Measurements from ENCODE around the gene KCTD11.
A peak's percentile ranks its signal among the peaks of the same experiment; 100 is the strongest.

KCTD11 gene

GRCh38 chr17:7351665-7352502, at the start of gene KCTD11:
TSS of gene KCTD11 (plus strand) at chr17:7352162.
- no peak for TF ChIP-seq EZH2phosphoT487 (IDR thresholded peaks at IDR 0.05; ENCODE audit: low read depth)
- TF ChIP-seq, protein P1, sequence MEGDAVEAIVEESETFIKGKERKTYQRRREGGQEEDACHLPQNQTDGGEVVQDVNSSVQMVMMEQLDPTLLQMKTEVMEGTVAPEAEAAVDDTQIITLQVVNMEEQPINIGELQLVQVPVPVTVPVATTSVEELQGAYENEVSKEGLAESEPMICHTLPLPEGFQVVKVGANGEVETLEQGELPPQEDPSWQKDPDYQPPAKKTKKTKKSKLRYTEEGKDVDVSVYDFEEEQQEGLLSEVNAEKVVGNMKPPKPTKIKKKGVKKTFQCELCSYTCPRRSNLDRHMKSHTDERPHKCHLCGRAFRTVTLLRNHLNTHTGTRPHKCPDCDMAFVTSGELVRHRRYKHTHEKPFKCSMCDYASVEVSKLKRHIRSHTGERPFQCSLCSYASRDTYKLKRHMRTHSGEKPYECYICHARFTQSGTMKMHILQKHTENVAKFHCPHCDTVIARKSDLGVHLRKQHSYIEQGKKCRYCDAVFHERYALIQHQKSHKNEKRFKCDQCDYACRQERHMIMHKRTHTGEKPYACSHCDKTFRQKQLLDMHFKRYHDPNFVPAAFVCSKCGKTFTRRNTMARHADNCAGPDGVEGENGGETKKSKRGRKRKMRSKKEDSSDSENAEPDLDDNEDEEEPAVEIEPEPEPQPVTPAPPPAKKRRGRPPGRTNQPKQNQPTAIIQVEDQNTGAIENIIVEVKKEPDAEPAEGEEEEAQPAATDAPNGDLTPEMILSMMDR (IDR thresholded peaks at IDR 0.05; ENCODE audit: low read depth, low read length): no peak
- H3K4me1 ChIP-seq (ENCODE audit: low read length): peaks cover 11% of the 10 kb centered on the region
- H3K9ac ChIP-seq (ENCODE audit: low read length): peak within 1 kb of the TSS; percentile 86
- H3K27me3 ChIP-seq (ENCODE audit: low read depth, low read length): no peaks in the 10 kb centered on the region
- H3K27ac ChIP-seq (ENCODE audit: low read length): 0 out of 2 replicates have a peak within 1 kb of the TSS, but pooled peaks have one; percentile 25
- no peaks in the 10 kb centered on the region for H3K79me2 ChIP-seq (ENCODE audit: low read length)
- H3K36me3 ChIP-seq (replicated peaks; ENCODE audit: low read depth, low read length): no peaks in the 10 kb centered on the region
- H3K4me3 ChIP-seq (ENCODE audit: low read length): peak within 1 kb of the TSS; percentile 91
- H3K4me2 ChIP-seq (ENCODE audit: low read length): peak within 1 kb of the TSS; percentile 84
- no peaks in the 10 kb centered on the region for H3K9me3 ChIP-seq (ENCODE audit: insufficient read depth, low read length)
- peak within 1 kb of the TSS; percentile 56; the same call in 1 of the 2 replicates for H2AFZ ChIP-seq (ENCODE audit: low read depth, low read length)
- H4K20me1 ChIP-seq (ENCODE audit: insufficient read depth, low read length): no peaks in the 10 kb centered on the region

- H3K9ac ChIP-seq (ENCODE audit: low read length): no peak overlapping the region
- no peak overlapping the region for H3K4me3 ChIP-seq (ENCODE audit: low read length)
- no peak overlapping the region for H2AFZ ChIP-seq (ENCODE audit: low read depth, low read length)
- no peaks in the 10 kb centered on the region for H3K9me3 ChIP-seq (ENCODE audit: insufficient read depth, low read length)
- peaks cover 18% of the 10 kb centered on the region for H3K79me2 ChIP-seq (ENCODE audit: low read length)
- H3K27me3 ChIP-seq (ENCODE audit: low read depth, low read length): no peaks in the 10 kb centered on the region
- TF ChIP-seq, protein P1 (IDR thresholded peaks at IDR 0.05; ENCODE audit: low read depth, low read length): no peak
- no peak for TF ChIP-seq EZH2phosphoT487 (IDR thresholded peaks at IDR 0.05; ENCODE audit: low read depth)
- H3K36me3 ChIP-seq (replicated peaks; ENCODE audit: low read depth, low read length): peaks cover 9% of the 10 kb centered on the region
- H4K20me1 ChIP-seq (ENCODE audit: insufficient read depth, low read length): peaks cover 9% of the 10 kb centered on the region
- H3K27ac ChIP-seq (ENCODE audit: low read length): no peak overlapping the region
- H3K4me1 ChIP-seq (ENCODE audit: low read length): peaks cover 2% of the 10 kb centered on the region
- H3K4me2 ChIP-seq (ENCODE audit: low read length): no peak overlapping the region
Observed at GRCh38 chr17:7304179-7304578, 47.8 kb upstream of the KCTD11 start.

DNA sequence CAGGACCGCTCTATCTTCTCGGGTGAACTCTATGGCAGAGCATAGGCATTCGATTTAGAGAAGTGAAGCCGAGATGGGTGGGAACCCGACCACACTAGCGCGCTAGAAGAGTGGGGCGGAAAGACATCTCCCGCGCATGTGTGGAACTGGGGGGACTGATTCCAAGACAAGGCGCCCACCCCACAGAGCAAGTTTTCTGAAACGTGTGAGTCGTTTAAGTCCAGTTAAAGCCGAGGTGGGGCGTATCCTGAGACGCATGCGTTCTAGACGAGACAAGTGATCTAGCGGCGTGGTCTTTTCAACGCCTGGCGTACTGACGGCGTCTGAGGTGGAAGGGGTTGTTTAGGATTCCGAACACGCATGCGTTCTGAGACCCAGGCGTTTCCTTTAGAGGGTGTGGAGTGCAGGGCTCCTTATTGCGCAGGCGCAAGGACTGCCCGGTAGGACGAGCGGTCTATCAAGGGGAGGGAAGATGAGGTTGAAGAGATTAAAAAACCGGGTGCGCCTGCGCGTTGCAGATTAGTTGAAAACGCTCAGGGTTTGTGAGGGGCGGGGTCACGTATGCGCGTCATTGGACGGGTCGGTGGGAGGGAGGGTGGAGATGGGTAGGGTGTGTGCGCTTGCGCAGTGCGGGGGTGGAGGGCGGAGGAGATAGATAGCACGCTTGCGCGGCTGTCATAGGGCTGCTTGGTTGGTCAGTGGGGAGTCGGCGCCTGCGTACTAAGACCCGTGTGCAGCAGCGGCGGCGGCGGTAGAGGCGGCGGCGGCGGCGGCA, 44.9 kb upstream of the KCTD11 start, which contains the start of gene EIF5A:
EIF5A (plus strand) TSS at position 718 of the 775 bp plus-strand sequence. CDS start 2,008 bp downstream, outside the sequence.
- Histone ChIP-seq H3K4me2 (ENCODE audit: low read length) (peak within 1 kb of the TSS; percentile 98), H3K27ac (ENCODE audit: low read length) (peak within 1 kb of the TSS; percentile 99), H3K9ac (ENCODE audit: low read length) (peak within 1 kb of the TSS; percentile 100), H3K27me3 (ENCODE audit: low read depth, low read length) (no peaks in the 10 kb centered on the region), H3K36me3 (replicated peaks; ENCODE audit: low read depth, low read length) (peaks cover 33% of the 10 kb centered on the region), H4K20me1 (ENCODE audit: insufficient read depth, low read length) (peaks cover 30% of the 10 kb centered on the region), H3K79me2 (ENCODE audit: low read length) (peaks cover 45% of the 10 kb centered on the region), H3K9me3 (ENCODE audit: insufficient read depth, low read length) (no peaks in the 10 kb centered on the region), H2AFZ (ENCODE audit: low read depth, low read length) (peak within 1 kb of the TSS; percentile 61), H3K4me3 (ENCODE audit: low read length) (peak within 1 kb of the TSS; percentile 100), H3K4me1 (ENCODE audit: low read length) (peaks cover 19% of the 10 kb centered on the region)
- no peak for TF ChIP-seq EZH2phosphoT487 (IDR thresholded peaks at IDR 0.05; ENCODE audit: low read depth)
- TF ChIP-seq, protein P1 (IDR thresholded peaks at IDR 0.05; ENCODE audit: low read depth, low read length): no peak
